Urothelium cell line (cell line): ENCODE results near the gene DUSP22.
"Not testable (repeated sequence)": the region's sequence is repeated elsewhere in the genome, so short reads cannot be mapped to it uniquely, and the experiment has no call there.

Experiments
- DNase-seq: peaks from one replicate; pipeline ENCODE4 v3.0.0; 2011; ENCODE audit warnings: low spot score, mixed read lengths
- FAIRE-seq: peaks from 2 replicates; lab custom pipeline; 2011; peaks lifted over from hg19 to GRCh38; lab: Jason Lieb, UNC

The DUSP22 gene

DNA sequence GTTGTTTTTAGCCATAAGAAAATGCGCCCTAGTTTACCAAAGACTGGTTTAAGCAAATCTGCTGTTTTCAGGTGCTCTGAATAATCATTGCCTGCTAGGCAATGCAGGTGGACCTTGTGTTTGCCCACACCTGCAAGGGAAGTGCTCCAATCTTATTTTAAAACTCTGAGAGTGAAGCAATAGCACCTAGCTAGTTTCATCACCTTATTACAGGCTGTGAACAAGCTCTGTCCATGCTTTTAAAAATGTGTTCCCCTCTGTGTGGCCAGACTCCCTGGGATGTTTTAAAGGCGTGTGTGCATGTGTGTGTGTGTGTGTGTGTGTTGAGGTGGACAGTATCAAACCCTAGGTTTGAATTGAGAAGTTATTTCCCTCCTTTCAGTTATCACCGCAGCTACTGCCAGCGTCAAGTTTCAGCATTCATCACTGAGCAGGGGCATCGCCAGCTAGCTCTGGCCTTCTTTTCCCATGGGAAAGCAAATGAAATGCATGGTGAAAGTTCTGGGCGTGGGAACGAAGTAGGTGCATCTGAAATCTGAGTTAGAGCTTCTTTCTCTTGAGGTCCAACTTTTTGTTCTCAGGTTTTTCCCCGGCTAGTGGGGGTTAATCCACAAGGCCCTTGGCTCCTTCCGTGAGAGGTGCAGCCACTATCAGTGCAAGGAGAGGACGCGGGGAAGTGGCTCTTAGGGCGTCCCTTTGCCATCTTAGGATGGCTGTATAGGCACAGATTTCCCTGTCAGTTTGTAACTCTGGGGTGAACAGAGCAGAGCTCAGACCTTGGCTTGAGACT is 30.8 kb downstream of the DUSP22 start:
- no peak for FAIRE-seq

DNA sequence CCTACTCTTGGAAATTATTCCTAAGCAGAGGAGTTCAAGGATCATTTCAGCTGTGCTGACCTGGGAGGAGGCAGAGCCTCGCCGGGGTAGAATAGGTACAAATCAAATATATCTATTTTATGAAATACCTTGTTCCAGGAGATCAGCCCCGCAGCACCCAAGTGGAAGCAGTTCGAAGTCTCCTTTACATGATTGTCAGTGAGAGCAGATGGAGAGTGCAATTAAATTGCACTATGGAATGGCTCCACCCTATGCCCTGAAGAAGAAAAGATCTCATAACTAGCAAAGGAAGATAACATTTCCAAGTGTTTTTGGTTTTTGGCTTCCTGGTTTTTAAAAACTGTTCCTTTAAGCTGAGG is 31.4 kb downstream of the DUSP22 start:
- FAIRE-seq, result no peak

More for the DNA sequence above, 30.8 kb downstream of the DUSP22 start:
- DNase-seq, result no peak

DNA sequence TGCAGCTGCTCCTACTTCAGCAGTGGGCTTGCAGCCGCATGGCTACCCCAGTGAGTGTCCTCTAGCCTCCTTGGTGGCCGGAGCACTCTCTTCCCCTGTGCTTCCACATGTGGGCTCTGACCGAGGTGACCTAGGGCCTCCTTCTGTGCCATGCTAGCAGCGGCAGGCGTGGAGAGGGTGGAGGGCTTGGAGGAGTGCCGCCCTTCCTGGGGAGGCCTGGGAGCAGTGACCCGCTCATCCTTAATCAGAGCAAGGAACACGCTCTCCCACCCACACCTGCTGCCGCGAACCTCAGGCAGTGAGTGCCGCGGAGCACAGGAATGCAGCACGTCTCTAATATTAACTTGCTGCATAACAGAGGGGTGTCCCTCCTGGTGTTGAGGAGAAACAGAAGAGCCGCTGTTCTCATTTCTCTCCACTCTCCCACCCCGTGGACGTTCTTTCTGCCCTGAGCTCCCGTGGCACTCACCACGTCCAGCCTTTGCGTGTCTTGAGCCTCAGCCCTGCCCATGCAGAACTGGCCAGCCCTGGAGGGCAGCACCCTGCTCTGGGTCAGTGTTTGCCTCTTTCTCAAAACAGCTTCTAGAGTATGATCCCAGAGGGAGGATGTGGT is 31.9 kb downstream of the DUSP22 start:
- DNase-seq (no peak), FAIRE-seq (no peak)

More for the DNA sequence above, 31.4 kb downstream of the DUSP22 start:
- DNase-seq, result no peak

DNA sequence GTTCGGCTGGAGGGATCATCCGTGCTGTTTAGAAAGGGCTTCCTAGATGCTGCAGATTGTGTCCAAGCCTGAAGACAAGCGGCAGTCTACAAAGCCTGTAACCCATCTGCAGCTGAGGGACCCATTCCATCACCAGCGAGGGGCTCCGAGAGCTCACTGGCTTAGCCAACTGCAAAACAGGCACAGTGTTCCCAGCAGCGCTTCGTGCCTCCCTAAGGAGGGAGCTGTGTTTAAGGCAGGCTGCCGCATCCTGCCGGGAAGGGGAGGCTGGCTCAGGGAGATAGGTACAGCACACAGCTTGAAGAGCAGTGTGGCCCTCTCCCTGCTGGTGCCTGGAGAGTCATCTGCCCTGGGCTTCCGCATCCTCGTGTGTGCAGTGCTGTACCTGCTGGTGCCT is 32.4 kb downstream of the DUSP22 start:
- no peak for FAIRE-seq

DNA sequence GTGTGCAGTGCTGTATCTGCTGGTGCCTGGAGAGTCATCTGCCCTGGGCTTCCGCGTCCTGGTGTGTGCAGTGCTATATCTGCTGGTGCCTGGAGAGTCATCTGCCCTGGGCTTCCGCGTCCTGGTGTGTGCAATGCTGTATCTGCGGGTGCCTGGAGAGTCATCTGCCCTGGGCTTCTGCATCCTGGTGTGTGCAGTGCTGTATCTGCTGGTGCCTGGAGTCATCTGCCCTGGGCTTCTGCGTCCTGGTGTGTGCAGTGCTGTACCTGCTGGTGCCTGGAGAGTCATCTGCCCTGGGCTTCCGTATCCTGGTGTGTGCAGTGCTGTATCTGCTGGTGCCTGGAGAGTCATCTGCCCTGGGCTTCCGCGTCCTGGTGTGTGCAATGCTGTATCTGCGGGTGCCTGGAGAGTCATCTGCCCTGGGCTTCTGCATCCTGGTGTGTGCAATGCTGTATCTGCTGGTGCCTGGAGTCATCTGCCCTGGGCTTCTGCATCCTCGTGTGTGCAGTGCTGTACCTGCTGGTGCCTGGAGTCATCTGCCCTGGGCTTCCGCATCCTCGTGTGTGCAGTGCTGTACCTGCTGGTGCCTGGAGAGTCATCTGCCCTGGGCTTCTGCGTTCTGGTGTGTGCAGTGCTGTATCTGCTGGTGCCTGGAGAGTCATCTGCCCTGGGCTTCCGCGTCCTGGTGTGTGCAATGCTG is 33.0 kb downstream of the DUSP22 start:
- not testable (repeated sequence) for FAIRE-seq, DNase-seq

More for the DNA sequence above, 32.4 kb downstream of the DUSP22 start:
- no peak for DNase-seq

DNA sequence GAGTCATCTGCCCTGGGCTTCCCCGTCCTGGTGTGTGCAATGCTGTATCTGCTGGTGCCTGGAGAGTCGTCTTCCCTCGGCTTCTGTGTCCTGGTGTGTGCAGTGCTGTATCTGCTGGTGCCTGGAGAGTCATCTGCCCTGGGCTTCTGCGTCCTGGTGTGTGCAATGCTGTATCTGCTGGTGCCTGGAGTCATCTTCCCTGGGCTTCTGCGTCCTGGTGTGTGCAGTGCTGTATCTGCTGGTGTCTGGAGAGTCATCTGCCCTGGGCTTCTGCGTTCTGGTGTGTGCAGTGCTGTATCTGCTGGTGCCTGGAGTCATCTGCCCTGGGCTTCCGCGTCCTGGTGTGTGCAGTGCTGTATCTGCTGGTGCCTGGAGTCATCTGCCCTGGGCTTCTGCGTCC is 33.8 kb downstream of the DUSP22 start:
- FAIRE-seq, DNase-seq: not testable (repeated sequence)

DNA sequence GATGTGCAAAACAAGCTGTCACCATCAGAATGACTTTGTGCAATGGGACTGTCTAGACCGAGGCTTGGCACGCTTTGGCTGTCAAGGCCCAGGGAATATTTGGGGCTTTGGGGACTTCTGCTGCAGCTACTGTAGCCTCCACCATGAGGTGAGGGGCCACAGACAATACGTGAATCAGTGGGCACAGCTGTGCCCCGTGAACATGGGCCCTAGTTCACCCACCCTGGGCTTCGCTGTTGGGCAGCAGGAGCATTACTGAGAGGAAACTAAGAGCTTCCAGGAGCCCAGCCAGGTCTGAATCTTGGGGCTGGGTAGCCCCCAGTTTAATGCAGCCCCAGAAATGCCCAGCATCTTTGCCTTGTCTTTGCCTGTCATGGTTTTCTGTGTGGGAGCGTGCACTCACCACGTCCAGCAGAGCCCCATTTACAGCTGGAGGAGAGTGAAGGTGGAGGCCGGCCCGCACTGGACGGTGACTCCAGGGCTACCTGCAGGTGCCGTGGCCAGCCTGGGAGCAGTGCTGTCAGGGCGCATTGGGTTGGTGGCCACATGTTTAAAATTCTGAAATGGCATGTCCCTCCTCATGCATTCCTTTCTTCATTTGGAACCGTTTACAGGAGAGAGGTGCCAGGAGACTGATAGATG is 34.7 kb downstream of the DUSP22 start:
- no peak for DNase-seq
- no peak for FAIRE-seq

DNA sequence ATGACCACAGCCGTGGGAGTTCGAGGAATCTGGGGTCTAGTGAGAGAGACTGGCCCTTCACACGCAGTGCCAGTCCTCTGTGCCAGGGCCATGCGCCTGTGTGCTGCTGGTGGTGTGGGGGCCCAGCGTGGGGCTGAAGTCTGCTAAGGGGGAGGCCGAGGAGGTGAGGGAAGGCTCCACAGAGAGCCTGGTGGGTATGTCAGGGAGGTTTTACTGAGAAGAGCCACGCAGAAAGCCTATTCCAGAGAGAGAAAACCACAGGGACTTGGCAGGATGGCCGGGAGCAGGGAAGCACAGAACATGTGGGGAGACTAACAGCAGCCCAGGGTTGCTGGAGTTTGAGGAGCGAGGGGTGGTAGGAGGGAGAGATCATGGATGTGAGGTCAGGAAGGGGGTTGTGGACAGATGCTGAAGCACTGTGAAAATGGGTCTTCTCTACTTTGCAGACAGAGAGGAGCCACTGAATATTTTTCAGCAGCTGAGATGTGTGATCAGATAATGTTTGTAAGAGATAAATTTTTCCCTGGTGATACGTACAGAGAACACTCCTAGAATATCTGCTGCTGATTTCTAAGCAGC is 35.3 kb downstream of the DUSP22 start:
- FAIRE-seq (no peak), DNase-seq (no peak)

DNA sequence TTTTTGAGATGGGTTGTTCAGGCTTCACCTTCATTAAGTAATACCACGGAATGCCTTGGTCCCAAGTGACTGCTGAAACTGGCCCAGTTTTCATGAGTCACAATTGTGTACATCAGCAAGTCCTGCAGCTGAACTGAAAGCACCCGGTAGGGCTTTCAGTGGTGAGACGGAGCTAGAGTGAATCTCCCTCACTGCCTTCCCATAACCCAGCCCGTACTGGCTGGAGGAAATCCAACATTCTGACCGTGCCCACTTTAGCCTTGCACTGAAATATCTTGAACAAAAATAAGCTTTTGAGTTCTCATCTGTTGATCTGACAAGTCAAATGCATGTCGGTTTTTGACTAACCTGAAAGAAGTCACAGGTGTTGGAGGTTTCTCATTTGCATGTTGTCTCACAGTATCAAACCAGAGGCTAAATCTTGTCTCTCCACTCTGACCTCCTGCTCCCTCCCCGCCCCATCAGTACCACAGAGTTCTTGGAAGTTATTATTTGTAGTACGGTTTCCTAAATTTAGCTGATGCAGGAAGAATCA is 35.9 kb downstream of the DUSP22 start:
- peak; percentile 27 for DNase-seq
- FAIRE-seq, result no peak

DNA sequence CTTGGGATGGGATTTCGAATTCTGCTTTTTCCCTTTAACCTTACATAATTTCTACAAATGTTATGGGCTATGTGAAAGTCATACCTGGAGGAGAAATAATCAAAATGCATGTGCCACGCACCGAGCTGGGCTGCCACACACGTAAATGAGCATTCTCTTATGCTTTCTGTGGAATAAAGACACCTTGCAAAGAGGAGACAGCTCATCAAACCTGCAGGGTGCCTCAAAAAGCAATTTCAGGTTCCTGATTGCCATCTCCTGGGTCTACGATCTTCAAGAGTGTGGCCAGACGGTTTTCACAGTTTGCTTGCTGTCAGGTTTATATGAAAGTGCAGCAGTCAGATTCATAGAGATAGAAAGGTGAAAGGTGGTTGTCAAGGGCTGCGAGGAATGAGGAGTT is 36.6 kb downstream of the DUSP22 start:
- DNase-seq (no peak), FAIRE-seq (no peak)

DNA sequence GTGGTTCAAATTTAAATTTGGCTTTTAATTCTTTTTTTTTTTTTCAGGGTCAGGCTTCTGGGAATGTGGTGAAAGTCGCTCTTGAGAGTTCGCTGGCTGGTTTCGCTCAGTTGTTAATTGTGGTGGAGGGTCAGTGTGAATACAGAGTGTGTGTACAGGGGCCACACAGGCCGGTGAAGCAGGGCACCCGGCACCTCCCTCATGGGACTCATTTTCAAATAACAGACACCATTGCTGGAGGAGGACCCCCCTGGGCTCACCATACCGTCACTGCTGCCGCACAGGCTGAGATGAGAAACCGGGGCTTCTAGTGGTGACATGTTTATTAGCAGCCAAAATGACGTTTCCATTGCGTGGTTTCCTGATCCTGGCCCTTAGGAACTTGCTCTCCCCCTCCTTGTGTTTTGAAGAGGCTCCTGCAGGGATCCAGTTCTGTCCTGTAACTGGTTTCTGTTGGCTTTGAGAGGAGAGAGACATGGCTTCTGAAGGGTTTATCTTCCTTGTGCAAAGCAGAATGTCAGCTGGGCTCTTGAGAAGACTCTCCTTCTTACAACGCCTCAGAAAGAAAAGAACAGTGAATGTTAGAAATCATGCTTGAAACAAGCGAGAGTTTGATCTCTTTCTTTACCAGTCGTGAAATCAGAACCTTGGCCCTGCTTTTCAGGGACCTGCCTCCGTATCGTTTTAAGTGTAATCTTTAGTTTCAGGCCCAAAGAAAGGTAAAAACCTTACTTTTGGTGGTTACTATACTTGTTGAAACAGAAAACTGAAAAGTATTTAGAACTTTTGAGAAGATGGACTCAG is 37.8 kb downstream of the DUSP22 start:
- FAIRE-seq (no peak), DNase-seq (no peak)

DNA sequence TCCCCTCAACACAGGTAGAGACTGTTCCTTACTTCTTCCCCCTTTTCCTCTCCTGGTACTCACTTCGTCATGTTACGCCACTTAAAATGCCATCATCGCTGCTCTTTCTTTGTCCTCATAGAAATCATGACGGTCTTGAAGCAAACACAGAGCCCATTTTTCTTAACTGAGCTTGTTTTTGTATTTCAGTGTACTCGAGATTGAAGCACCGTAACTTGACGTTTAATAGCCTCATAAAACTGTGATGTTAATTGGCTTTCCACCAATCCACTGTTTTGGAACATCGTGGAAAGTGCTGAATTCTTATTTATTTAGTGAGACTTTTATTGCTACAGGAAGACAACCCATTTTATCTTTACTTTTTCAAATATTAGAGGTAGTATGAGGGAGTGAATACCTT is 38.7 kb downstream of the DUSP22 start:
- DNase-seq, result no peak
- FAIRE-seq, result no peak

DNA sequence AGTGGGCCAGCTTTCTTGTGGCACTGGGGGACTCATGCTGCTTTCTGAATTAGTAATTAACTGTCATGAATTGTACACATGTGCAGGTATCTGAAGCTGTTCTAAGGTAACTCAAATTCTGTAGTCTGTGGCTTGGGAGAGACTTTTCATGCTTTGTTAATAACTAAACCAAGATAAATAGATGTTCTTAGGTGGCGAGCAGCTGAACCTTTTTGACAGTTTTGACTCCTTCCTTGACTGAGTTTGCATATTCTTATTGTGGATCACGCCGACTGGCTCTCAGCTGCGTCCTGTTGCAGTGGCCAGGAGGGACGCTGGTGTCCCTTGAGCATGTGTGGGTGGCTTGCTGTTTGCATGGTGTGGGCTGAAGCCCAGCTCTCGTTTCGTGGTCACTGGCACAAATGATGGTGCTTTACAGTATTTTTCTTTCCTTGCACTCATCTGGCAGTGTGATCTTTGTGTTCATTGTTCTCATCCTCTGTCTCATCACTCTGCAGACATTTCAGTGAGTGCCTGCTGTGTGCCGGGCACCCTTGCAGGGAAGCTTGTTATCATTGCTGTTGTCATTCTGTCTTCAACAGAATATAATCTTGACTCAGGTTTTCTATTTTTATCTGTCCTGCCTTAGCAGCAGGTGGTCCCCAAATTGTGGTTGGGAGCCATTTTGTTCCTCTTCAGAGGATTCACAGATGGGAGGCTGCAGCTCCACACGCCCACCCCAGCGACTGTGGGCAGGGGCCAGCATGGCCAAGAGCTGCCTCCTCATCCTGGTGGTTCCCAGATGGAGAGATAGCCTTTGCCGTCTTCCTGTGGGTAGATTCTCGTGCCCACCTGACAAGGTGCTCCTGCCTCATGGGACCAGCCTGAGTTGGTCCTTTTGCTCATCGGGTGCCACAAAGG is 39.6 kb downstream of the DUSP22 start:
- DNase-seq, result no peak

DNA sequence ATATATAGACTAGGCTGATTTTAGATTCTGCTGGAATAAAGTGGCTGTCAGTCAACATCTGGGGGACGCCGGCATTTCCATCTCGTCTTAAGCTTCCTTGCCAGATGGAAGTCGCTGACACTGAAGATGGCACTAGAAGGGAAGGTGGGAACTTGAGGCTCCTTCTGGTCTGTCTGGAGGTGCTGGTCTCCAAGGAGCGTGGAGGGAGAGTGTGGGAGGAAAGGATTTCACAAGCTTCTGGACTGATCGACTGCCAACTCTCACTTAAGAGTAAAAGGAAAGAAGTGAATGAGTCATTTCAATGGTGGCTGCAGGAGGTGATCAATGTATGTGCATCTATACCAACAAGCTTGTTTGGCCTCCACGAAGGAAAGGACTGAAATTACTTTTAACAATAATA is 40.4 kb downstream of the DUSP22 start:
- FAIRE-seq (no peak), DNase-seq (no peak)

More for the DNA sequence above, 39.6 kb downstream of the DUSP22 start:
- FAIRE-seq, result no peak

DNA sequence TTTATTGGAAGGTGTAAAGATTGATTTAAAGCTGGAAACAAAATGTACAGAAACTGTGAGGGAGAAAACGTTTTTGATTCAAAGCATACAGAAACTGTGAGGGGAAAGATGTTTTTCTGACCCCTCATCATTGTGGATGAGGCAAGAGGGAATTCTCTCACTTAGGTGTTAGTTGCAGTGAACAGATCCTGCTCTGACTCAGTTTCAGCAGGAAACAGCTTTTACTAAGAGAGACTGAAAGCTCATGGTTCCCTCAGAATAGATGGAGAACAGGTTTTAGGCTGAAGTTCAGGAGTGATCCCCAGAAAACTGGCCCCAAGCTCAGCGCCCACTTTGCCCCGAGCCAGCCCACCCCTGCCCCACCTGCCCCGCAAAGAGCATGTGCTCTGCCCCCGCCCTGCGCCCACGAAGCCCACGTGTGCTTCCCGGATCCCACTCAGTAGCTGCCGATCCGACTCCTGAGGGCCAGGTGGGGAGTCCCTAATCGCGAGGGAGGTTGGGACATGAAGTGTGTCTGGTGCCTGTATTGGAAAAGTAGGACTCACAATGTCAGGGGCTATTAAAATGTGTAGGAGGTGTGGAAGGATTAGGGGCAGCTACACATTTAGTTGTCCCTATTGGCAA is 41.2 kb downstream of the DUSP22 start:
- no peak for FAIRE-seq
- no peak for DNase-seq

DNA sequence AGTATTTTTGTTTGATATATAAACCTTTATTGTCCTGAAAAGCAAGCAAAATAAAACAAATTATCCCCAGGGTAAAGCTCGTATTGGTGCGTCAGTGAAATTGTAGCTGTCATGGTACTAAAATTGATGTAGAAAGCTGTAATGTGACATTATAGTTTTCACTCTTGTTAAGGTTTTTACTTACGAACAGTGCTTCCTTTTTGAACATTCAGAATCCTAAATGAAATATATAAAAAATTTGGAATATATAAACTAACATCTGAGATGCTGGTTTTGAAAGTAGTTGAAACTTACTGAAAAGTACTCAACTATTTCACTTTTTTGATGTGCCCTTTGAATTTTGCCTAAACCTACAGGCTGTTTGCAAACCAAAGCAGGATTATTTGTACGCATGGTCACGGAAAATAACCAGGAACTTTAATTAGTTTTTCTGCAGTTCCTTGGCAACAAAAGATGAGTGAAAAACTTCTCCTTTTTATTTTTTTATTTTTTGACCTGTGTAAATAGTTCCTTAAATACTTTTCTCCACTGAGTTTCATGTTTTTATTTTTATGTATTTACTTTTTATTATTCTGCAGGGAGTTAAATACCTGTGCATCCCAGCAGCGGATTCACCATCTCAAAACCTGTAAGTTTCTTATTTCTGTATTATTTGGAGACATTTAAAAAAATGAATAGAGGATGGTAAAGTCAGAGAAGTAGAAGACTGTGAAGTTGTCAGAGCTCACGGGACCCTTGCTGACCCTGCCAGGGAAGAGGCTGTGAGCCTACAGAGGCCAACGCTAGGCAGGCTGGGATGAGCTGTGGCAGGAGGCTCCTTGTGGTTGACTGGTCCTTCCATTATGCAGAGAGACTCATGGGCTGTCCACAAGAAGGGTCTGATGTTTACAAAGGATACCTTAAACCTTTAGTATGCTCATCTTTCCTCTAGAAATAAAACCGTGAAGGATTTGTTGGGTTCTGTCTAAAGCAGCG is 42.5 kb downstream of the DUSP22 start:
- no peak for FAIRE-seq
- DNase-seq, result no peak

DNA sequence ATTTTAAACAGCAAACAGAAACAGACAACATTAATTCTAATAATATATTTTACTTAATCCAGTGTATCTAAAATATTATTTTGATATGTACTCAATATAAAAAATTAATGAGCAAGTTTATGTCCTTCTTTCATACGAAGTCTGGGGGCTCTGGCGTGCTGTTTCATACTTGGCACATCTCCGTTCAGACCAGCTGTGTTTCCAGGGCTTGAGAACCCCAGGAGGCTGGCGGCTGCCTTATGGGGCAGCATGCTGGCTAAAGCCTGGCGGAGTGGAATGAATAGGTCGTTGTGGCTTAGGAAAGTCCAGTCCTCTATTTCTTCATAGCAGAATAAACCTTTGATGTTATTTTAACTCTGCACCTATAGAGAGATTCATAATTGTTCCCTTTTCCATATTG is 43.3 kb downstream of the DUSP22 start:
- no peak for FAIRE-seq

More for the DNA sequence above, 43.3 kb downstream of the DUSP22 start:
- no peak for DNase-seq
